Measurements from ENCODE around the gene ARID3C.

- no peak for TF ChIP-seq POLR2A (IDR thresholded peaks at IDR 0.05)
- no peak for TF ChIP-seq EP300 (IDR thresholded peaks at IDR 0.05)
- TF ChIP-seq CTCF (IDR thresholded peaks at IDR 0.05), result no peak
Observed at GRCh38 chr9:34644766-34645314, 16.0 kb upstream of the ARID3C start.
